ENCODE measurements around the gene PADI4.

PADI4 gene

GRCh38 chr1:17277511-17278159 lies 30.4 kb upstream of the PADI4 start:
- H3K27ac ChIP-seq: peak overlapping the region; percentile 73
- no peak overlapping the region for H3K4me3 ChIP-seq (ENCODE audit: low read depth in 1 of 2, low read length in 1 of 2)
- no peaks in the 10 kb centered on the region for H3K36me3 ChIP-seq
- peaks cover 79 to 82% of the 10 kb centered on the region in 2 experiments for H3K4me1 ChIP-seq (ENCODE audit: control insufficient read depth in 1 of 2, insufficient read depth in 1 of 2, low read depth in 1 of 2, low read length in 1 of 2)
- no peaks in the 10 kb centered on the region for H3K9me3 ChIP-seq
- TF ChIP-seq, protein P1, sequence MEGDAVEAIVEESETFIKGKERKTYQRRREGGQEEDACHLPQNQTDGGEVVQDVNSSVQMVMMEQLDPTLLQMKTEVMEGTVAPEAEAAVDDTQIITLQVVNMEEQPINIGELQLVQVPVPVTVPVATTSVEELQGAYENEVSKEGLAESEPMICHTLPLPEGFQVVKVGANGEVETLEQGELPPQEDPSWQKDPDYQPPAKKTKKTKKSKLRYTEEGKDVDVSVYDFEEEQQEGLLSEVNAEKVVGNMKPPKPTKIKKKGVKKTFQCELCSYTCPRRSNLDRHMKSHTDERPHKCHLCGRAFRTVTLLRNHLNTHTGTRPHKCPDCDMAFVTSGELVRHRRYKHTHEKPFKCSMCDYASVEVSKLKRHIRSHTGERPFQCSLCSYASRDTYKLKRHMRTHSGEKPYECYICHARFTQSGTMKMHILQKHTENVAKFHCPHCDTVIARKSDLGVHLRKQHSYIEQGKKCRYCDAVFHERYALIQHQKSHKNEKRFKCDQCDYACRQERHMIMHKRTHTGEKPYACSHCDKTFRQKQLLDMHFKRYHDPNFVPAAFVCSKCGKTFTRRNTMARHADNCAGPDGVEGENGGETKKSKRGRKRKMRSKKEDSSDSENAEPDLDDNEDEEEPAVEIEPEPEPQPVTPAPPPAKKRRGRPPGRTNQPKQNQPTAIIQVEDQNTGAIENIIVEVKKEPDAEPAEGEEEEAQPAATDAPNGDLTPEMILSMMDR (IDR thresholded peaks at IDR 0.05): no peak
- no peaks in the 10 kb centered on the region for H3K27me3 ChIP-seq

DNA sequence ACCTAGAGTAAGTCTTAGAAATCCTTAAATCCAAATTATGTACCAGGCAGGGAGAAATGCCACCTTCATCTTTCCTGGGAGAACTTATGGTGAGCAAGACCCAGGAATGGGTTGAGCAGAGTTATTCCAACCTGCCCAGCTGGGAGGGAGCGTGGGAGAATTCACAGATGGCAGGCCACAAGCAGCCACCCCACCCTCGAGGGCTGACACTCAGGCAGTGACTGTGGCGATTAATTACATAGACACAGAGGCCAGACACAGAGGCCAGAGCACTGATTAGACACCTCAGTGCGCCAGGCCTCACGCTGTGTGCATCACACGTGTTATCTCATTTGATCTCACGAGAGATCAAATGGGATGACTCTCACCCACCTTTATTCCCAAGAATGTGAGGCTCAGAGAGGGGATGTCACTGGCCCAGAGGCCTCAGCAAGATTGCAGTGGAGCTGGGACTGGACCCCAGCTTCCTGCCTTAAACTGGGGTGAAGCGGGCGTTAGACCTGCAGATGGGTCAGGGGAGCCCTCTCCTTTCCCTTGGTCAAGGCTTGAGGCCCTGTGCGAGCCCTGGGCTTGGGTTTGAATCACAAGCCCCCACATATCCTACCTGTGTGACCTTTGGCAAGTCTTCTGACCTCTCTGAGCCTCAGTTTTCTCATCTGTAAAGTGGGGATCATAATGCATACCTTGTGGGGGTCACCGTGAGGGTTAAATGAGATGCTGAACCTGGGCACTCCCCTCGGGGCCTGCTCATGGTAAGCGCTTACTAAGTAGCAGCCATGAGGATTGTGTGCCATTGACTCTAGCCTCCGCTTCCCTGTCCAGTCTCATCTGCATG lies 28.8 kb upstream of the PADI4 start:
- no peak overlapping the region for H3K4me3 ChIP-seq (ENCODE audit: low read depth in 1 of 2, low read length in 1 of 2)
- no peaks in the 10 kb centered on the region for H3K27me3 ChIP-seq
- TF ChIP-seq, protein P1 (IDR thresholded peaks at IDR 0.05): no peak
- no peak overlapping the region for H3K27ac ChIP-seq
- H3K4me1 ChIP-seq (ENCODE audit: control insufficient read depth in 1 of 2, insufficient read depth in 1 of 2, low read depth in 1 of 2, low read length in 1 of 2): peaks cover 92 to 95% of the 10 kb centered on the region in 2 experiments
- H3K9me3 ChIP-seq: no peaks in the 10 kb centered on the region
- no peaks in the 10 kb centered on the region for H3K36me3 ChIP-seq

- peaks cover 97 to 98% of the 10 kb centered on the region in 2 experiments for H3K4me1 ChIP-seq (ENCODE audit: control insufficient read depth in 1 of 2, insufficient read depth in 1 of 2, low read depth in 1 of 2, low read length in 1 of 2)
Observed at GRCh38 chr1:17280436-17280835, 27.6 kb upstream of the PADI4 start.

DNA sequence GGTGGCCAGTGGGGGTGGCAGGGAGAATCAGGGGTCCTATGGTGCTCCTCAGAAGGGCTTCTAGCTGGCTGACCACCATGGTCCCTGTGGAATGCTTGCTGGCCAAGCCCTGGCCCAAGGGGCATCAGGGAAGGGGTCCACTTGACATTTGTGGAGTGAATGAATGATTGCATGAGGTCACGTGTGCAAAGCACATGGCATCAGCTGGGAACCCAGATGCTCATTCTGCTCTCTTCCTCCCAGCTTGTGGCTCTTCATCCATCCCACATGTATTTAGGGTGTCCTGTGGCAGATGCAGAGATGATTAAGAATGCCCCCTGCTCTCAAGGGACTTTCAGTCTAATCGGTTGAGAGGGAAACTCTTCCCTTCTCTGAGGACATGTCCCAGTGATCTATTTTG lies 27.1 kb upstream of the PADI4 start:
- no peaks in the 10 kb centered on the region for H3K9me3 ChIP-seq
- H3K27ac ChIP-seq: peak overlapping the region; percentile 91
- TF ChIP-seq, protein P1 (IDR thresholded peaks at IDR 0.05): no peak
- H3K4me3 ChIP-seq (ENCODE audit: low read depth in 1 of 2, low read length in 1 of 2): peak overlapping the region in 1 of 2 experiments; percentile 62
- no peaks in the 10 kb centered on the region for H3K27me3 ChIP-seq
- peaks cover 96 to 97% of the 10 kb centered on the region in 2 experiments for H3K4me1 ChIP-seq (ENCODE audit: control insufficient read depth in 1 of 2, insufficient read depth in 1 of 2, low read depth in 1 of 2, low read length in 1 of 2)
- H3K36me3 ChIP-seq: no peaks in the 10 kb centered on the region

More at GRCh38 chr1:17280436-17280835, 27.6 kb upstream of the PADI4 start:
- Histone ChIP-seq H3K27me3 (no peaks in the 10 kb centered on the region), H3K4me3 (ENCODE audit: low read depth in 1 of 2, low read length in 1 of 2) (no peak overlapping the region), H3K36me3 (no peaks in the 10 kb centered on the region), H3K9me3 (no peaks in the 10 kb centered on the region), H3K27ac (peak overlapping the region; percentile 91)
- TF ChIP-seq, protein P1 (IDR thresholded peaks at IDR 0.05): no peak

DNA sequence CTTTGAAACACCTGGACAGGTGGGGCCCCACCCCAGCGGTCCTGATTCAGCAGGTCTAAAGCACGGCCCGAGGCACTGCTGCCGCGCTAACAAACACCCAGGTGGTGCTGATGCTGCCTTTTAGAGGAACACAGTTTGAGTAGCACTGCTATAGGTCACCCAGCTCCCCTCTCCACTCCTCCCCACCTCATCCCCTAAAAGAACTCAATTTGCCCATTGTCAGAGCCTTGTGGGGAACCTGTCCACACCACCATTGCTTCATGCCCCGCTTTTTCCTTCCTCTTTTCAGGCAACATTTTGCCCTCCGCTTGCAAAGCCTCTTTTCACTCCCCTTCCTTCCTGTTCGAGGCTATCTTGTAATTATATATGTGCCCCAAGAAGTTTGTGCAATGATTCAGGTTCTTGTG lies 26.2 kb upstream of the PADI4 start:
- H3K4me3 ChIP-seq (ENCODE audit: low read depth in 1 of 2, low read length in 1 of 2): peak overlapping the region; percentile 36 to 62
- no peaks in the 10 kb centered on the region for H3K27me3 ChIP-seq
- TF ChIP-seq, protein P1 (IDR thresholded peaks at IDR 0.05): peak; percentile 42
- H3K27ac ChIP-seq: peak overlapping the region; percentile 91
- H3K4me1 ChIP-seq (ENCODE audit: control insufficient read depth in 1 of 2, insufficient read depth in 1 of 2, low read depth in 1 of 2, low read length in 1 of 2): peaks cover 96 to 97% of the 10 kb centered on the region in 2 experiments
- H3K36me3 ChIP-seq: no peaks in the 10 kb centered on the region
- no peaks in the 10 kb centered on the region for H3K9me3 ChIP-seq
